HepG2 (cell line): Measurements from ENCODE around the gene SMARCA5. TPM values are rescaled to one million over a fixed set of nuclear protein-coding genes. Genes with fewer than 3 reads are reported as not detected.
A peak's percentile ranks its signal among the peaks of the same experiment; 100 is the strongest.

Experiments used
- ATAC-seq: fragments of 200-7000 bp; cut with Tn5 transposase; 3 replicates; pipeline ENCODE4 v1.9.1; 2020; ENCODE audit warnings: mild to moderate bottlenecking, moderate library complexity
- BruUV-seq: library from RNA; stranded (reverse); fragments of 400-500 nt; replicated peaks from 2 replicates; lab custom pipeline; 2021; lab: Mats Ljungman, UMichigan
- CTCF ChIA-PET: fragments of 300-600 bp; formaldehyde crosslinking; extraction: SDS; loops from one replicate; lab custom pipeline; 2021; ENCODE audit warnings: low total read pairs, inconsistent platforms, low intra/inter-chr PET ratio; lab: Yijun Ruan, JAX
- POLR2A ChIA-PET: fragments of 350-600 bp; sonication (Branson Sonifier 250); formaldehyde crosslinking; loops from one replicate; lab custom pipeline; 2020; ENCODE audit warnings: antibody characterized with exemption, inconsistent platforms; lab: Yijun Ruan, JAX
- DNase-seq: peaks from one replicate; pipeline ENCODE4 v3.0.0-alpha.2; 2015; ENCODE audit warnings: low spot score
- FAIRE-seq: peaks from 3 replicates; lab custom pipeline; 2011; peaks lifted over from hg19 to GRCh38; lab: Jason Lieb, UNC
- H2AFZ ChIP-seq: one replicate; pipeline ENCODE4 v1.6.1; 2011; ENCODE audit warnings: low read length, inconsistent platforms
- H3K27ac ChIP-seq: fragments of 300-600 bp; 3 replicates; pipeline ENCODE4 v1.8.0; 2011; ENCODE audit warnings: mixed run types, mild to moderate bottlenecking, mixed read lengths, low read length, inconsistent platforms; ENCODE audit not compliant: insufficient read depth; ENCODE audit errors: extremely low read length
- H3K27me3 ChIP-seq, 2 experiments: fragments of 200-600 bp in 1 of 2; 2 replicates in 1 of 2; 3 replicates in 1 of 2; pipeline versions ENCODE4 v1.6.0 to v1.8.0; 2011; ENCODE audit warnings: low read length in 2 of 2, mild to moderate bottlenecking in 2 of 2, moderate library complexity in 2 of 2, inconsistent platforms in 1 of 2; ENCODE audit not compliant: insufficient read depth in 2 of 2, control insufficient read depth in 1 of 2
- H3K36me3 ChIP-seq, 2 experiments: fragments of 200-600 bp in 1 of 2; replicated peaks in 1 of 2; 2 replicates in 1 of 2; 3 replicates in 1 of 2; pipeline versions ENCODE4 v1.5.1 to v1.8.0; 2011; ENCODE audit warnings: low read length in 2 of 2, inconsistent platforms in 1 of 2; ENCODE audit not compliant: insufficient read depth in 2 of 2, control insufficient read depth in 1 of 2
- H3K4me1 ChIP-seq: 2 replicates; pipeline ENCODE4 v1.5.1; 2012; ENCODE audit warnings: low read length, inconsistent platforms; ENCODE audit not compliant: insufficient read depth
- H3K4me2 ChIP-seq: 2 replicates; pipeline ENCODE4 v1.6.0; 2011; ENCODE audit warnings: low read depth, low read length, inconsistent platforms
- H3K4me3 ChIP-seq, 3 experiments: fragments of 200-600 bp in 1 of 3; sonication (generic), shearing (Covaris generic) in 1 of 3; replicated peaks in 1 of 3; 2 replicates each; pipeline ENCODE4 v1.5.1; 2011 to 2016; ENCODE audit warnings: low read length in 3 of 3, inconsistent platforms in 2 of 3, low read depth in 2 of 3, mild to moderate bottlenecking in 2 of 3, control low read depth in 1 of 3, mixed read lengths in 1 of 3; ENCODE audit not compliant: insufficient read depth in 1 of 3
- H3K79me2 ChIP-seq: one replicate; pipeline ENCODE4 v1.6.1; 2011; ENCODE audit warnings: low read length, inconsistent platforms; ENCODE audit not compliant: insufficient read depth
- H3K9ac ChIP-seq: 2 replicates; pipeline ENCODE4 v1.6.0; 2011; ENCODE audit warnings: mild to moderate bottlenecking, low read depth, low read length, inconsistent platforms; ENCODE audit not compliant: insufficient read depth
- H3K9me3 ChIP-seq: 2 replicates; pipeline ENCODE4 v1.5.1; 2012; ENCODE audit warnings: mild to moderate bottlenecking, low read length
- H4K20me1 ChIP-seq: 2 replicates; pipeline ENCODE4 v1.6.0; 2011; ENCODE audit warnings: inconsistent platforms, mild to moderate bottlenecking, low read length, moderate library complexity; ENCODE audit not compliant: insufficient read depth
- BHLHE40 ChIP-seq: IDR thresholded peaks from 2 replicates; pipeline ENCODE4 v1.6.1; 2011; ENCODE audit warnings: low read length, improper control_type of control experiment
- FOXA3 ChIP-seq: IDR thresholded peaks from 2 replicates; pipeline ENCODE4 v1.6.1; 2016; ENCODE audit warnings: missing genetic modification reagents, missing compliant biosample characterization
- PHF8 ChIP-seq: sonication (generic); formaldehyde crosslinking; IDR thresholded peaks from 2 replicates; pipeline ENCODE4 v1.5.0; 2020; ENCODE audit warnings: missing genetic modification reagents
- RCOR2 ChIP-seq: IDR thresholded peaks from 2 replicates; pipeline ENCODE4 v1.6.1; 2016; ENCODE audit warnings: missing biosample characterization, missing genetic modification reagents
- RELA ChIP-seq: sonication (generic); formaldehyde crosslinking; IDR thresholded peaks from 2 replicates; pipeline ENCODE4 v1.4.0; 2020; ENCODE audit warnings: missing genetic modification reagents
- ZNF17 ChIP-seq: sonication (generic); formaldehyde crosslinking; IDR thresholded peaks from 2 replicates; pipeline ENCODE4 v1.5.0; 2020; ENCODE audit warnings: mild to moderate bottlenecking, missing genetic modification reagents
- ZNF460 ChIP-seq: sonication (generic); formaldehyde crosslinking; IDR thresholded peaks from 2 replicates; pipeline ENCODE4 v1.5.1; 2020; ENCODE audit warnings: missing genetic modification reagents, mild to moderate bottlenecking, borderline replicate concordance
- ZNF562 ChIP-seq: sonication (generic); formaldehyde crosslinking; IDR thresholded peaks from 2 replicates; pipeline ENCODE4 v1.8.0; 2022; ENCODE audit warnings: missing genetic modification reagents, borderline replicate concordance
- ZNF619 ChIP-seq: sonication (generic); formaldehyde crosslinking; IDR thresholded peaks from 2 replicates; pipeline ENCODE4 v1.4.0; 2020; ENCODE audit warnings: mild to moderate bottlenecking, missing genetic modification reagents
- WGBS: methylation state at CpG from one replicate; pipeline ENCODE4 v1.1.6; 2017; ENCODE audit warnings: low lambda C conversion rate; 5-methylcytosine and 5-hydroxymethylcytosine counted together
- in situ Hi-C: cut with HindIII; loops from 2 replicates; pipeline ENCODE4 v1.10.0; 2017; ENCODE audit warnings: low pct_unique_long_range_greater_than_20kb; ENCODE audit not compliant: extremely low pct_ligation_motif_present
- intact Hi-C: fragments of 100-400 bp; cut with micrococcal nuclease; formaldehyde crosslinking; loops from one replicate; pipeline ENCODE4 v1.10.0; 2022; ENCODE audit not compliant: unreplicated experiment
- polyA plus RNA-seq, 8 experiments: library from polyadenylated mRNA; depleted of rRNA in 3 of 8; stranded (reverse) in 7 of 8; unstranded in 1 of 8; fragments of >200 nt; fragmentation: Illumina TruSeq in 4 of 8; extraction: Trizol in 4 of 8; gene quantifications; 2 replicates each; pipeline versions ENCODE4 v1.2.1 to v1.2.3, GENCODE V29; 2011 to 2016; ENCODE audit warnings: low read depth in 4 of 8, missing spikeins in 1 of 8, mixed read lengths in 1 of 8; ENCODE audit not compliant: insufficient read depth in 1 of 8
- total RNA-seq, 5 experiments: library from RNA; depleted of rRNA; stranded (reverse); fragments of >200 nt; fragmentation: Illumina TruSeq; extraction: Trizol; gene quantifications; 2 replicates each; pipeline ENCODE4 v1.2.3, GENCODE V29; 2016; ENCODE audit warnings: low read depth in 1 of 5
- TF ChIP-seq, protein P1 (sequence below): fragments of 450-650 bp; IDR thresholded peaks from 2 replicates; pipeline ENCODE4 v1.6.1; 2016
- TF ChIP-seq, protein P2 (sequence below): sonication (generic); formaldehyde crosslinking; IDR thresholded peaks from 2 replicates; pipeline ENCODE4 v1.4.0; 2020; ENCODE audit warnings: missing genetic modification reagents, borderline replicate concordance
- TF ChIP-seq, protein P3 (sequence below): sonication (generic); formaldehyde crosslinking; IDR thresholded peaks from 2 replicates; pipeline ENCODE4 v1.8.0; 2022; ENCODE audit warnings: missing genetic modification reagents, mild to moderate bottlenecking, moderate library complexity, borderline replicate concordance

SMARCA5 gene
- total and polyA plus RNA-seq, 2 of the 13 experiments (the other 11 are each of a cell fraction or from before 2014, with no cell fraction given), result 7.0 to 37.5 TPM

DNA sequence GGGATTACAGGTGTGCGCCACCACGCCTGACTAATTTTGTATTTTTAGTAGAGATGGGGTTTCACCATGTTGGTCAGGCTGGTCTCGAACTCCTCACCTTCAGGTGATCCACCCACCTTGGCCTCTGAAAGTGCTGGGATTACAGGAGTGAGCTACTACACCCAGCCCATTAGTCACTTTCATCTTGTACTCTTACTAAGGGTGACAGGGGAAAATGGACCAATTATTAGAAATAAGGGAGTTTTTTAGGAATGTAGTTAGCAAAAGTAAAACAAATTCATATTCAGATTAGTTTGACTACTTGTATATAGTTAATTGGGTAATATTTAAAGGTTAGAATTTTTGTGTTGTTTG is 26.1 kb downstream of the SMARCA5 start:
- BruUV-seq, result no TSS peak
- intact Hi-C loops, result no loop called here
- Histone ChIP-seq H3K36me3 (peaks cover 12 to 70% of the 10 kb centered on the region in 2 experiments), H3K9ac (no peak overlapping the region), H2AFZ (no peak overlapping the region), H3K4me1 (no peaks in the 10 kb centered on the region), H3K27me3 (no peaks in the 10 kb centered on the region), H3K9me3 (no peaks in the 10 kb centered on the region), H3K79me2 (no peaks in the 10 kb centered on the region), H3K4me3 (no peak overlapping the region), H3K27ac (no peak overlapping the region), H4K20me1 (no peaks in the 10 kb centered on the region), H3K4me2 (no peak overlapping the region)
- POLR2A ChIA-PET, result no interaction called here
- 100% methylated on average over 3 of the region's 3 CpGs for WGBS
- in situ Hi-C loops, result no loop called here
- no peak for DNase-seq
- CTCF ChIA-PET, result no interaction called here
- FAIRE-seq, result no peak
- no peak for ATAC-seq
- TF ChIP-seq ZNF460 (CRISPR knock-in tag), result 0 out of 2 replicates have a peak, but pooled peaks have one; percentile 12
- TF ChIP-seq PHF8, result no peak

DNA sequence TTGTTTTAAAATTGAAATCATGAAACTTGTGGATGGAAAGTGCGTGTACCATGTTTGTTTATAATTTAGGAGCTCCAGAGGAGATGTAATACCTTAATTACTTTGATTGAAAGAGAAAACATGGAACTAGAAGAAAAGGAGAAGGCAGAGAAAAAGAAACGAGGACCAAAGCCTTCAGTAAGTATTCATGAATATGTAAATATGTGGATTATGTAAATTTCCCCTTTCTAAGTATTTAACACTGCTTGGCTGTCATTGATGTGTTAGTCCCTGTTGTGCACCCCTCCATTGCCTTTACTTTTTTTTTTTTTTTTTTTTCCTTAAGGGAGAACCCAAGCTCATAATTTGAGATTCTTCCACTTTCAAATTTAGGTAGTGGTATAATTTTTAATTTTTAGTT is 36.4 kb downstream of the SMARCA5 start:
- WGBS, result 98% methylated on average over 2 of the region's 2 CpGs
- in situ Hi-C loops, result no loop called here
- BruUV-seq, result no TSS peak
- ChIA-PET CTCF (no interaction called here), POLR2A (no interaction called here)
- DNase-seq (no peak), ATAC-seq (no peak), FAIRE-seq (no peak)
- no peaks in the 10 kb centered on the region for H4K20me1 ChIP-seq
- no peaks in the 10 kb centered on the region for H3K27me3 ChIP-seq
- intact Hi-C loops, result no loop called here
- no peak overlapping the region for H3K4me2 ChIP-seq
- H3K36me3 ChIP-seq, result peaks cover 2 to 54% of the 10 kb centered on the region in 2 experiments; a peak in 4 of 5 replicates
- H3K9me3 ChIP-seq, result no peaks in the 10 kb centered on the region
- no peak overlapping the region for H3K9ac ChIP-seq
- H3K27ac ChIP-seq, result no peak overlapping the region
- H2AFZ ChIP-seq, result no peak overlapping the region
- peaks cover 9% of the 10 kb centered on the region for H3K4me1 ChIP-seq
- H3K79me2 ChIP-seq, result no peaks in the 10 kb centered on the region
- no peak overlapping the region for H3K4me3 ChIP-seq
- TF ChIP-seq, protein P1, sequence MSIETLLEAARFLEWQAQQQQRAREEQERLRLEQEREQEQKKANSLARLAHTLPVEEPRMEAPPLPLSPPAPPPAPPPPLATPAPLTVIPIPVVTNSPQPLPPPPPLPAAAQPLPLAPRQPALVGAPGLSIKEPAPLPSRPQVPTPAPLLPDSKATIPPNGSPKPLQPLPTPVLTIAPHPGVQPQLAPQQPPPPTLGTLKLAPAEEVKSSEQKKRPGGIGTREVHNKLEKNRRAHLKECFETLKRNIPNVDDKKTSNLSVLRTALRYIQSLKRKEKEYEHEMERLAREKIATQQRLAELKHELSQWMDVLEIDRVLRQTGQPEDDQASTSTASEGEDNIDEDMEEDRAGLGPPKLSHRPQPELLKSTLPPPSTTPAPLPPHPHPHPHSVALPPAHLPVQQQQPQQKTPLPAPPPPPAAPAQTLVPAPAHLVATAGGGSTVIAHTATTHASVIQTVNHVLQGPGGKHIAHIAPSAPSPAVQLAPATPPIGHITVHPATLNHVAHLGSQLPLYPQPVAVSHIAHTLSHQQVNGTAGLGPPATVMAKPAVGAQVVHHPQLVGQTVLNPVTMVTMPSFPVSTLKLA, result no peak
- TF ChIP-seq RCOR2 (CRISPR knock-in tag) (no peak), RELA (CRISPR knock-in tag) (no peak), ZNF562 (CRISPR knock-in tag) (no peak), ZNF17 (CRISPR knock-in tag) (no peak), ZNF619 (CRISPR knock-in tag) (no peak), BHLHE40 (no peak), FOXA3 (CRISPR knock-in tag) (no peak)
- TF ChIP-seq, protein P2, sequence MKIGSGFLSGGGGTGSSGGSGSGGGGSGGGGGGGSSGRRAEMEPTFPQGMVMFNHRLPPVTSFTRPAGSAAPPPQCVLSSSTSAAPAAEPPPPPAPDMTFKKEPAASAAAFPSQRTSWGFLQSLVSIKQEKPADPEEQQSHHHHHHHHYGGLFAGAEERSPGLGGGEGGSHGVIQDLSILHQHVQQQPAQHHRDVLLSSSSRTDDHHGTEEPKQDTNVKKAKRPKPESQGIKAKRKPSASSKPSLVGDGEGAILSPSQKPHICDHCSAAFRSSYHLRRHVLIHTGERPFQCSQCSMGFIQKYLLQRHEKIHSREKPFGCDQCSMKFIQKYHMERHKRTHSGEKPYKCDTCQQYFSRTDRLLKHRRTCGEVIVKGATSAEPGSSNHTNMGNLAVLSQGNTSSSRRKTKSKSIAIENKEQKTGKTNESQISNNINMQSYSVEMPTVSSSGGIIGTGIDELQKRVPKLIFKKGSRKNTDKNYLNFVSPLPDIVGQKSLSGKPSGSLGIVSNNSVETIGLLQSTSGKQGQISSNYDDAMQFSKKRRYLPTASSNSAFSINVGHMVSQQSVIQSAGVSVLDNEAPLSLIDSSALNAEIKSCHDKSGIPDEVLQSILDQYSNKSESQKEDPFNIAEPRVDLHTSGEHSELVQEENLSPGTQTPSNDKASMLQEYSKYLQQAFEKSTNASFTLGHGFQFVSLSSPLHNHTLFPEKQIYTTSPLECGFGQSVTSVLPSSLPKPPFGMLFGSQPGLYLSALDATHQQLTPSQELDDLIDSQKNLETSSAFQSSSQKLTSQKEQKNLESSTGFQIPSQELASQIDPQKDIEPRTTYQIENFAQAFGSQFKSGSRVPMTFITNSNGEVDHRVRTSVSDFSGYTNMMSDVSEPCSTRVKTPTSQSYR (CRISPR knock-in tag), result no peak
- TF ChIP-seq, protein P3, sequence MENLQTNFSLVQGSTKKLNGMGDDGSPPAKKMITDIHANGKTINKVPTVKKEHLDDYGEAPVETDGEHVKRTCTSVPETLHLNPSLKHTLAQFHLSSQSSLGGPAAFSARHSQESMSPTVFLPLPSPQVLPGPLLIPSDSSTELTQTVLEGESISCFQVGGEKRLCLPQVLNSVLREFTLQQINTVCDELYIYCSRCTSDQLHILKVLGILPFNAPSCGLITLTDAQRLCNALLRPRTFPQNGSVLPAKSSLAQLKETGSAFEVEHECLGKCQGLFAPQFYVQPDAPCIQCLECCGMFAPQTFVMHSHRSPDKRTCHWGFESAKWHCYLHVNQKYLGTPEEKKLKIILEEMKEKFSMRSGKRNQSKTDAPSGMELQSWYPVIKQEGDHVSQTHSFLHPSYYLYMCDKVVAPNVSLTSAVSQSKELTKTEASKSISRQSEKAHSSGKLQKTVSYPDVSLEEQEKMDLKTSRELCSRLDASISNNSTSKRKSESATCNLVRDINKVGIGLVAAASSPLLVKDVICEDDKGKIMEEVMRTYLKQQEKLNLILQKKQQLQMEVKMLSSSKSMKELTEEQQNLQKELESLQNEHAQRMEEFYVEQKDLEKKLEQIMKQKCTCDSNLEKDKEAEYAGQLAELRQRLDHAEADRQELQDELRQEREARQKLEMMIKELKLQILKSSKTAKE (CRISPR knock-in tag), result no peak
